8988T (cell line): ENCODE data around the gene CCNE1.
"Not testable (repeated sequence)": the region's sequence is repeated elsewhere in the genome, so short reads cannot be mapped to it uniquely, and the experiment has no call there.

Source experiments
- DNase-seq: peaks from one replicate; pipeline ENCODE4 v3.0.0; 2011

The CCNE1 gene

GRCh38 chr19:29789007-29789406 lies 22.8 kb upstream of the CCNE1 start:
- no peak for DNase-seq

DNA sequence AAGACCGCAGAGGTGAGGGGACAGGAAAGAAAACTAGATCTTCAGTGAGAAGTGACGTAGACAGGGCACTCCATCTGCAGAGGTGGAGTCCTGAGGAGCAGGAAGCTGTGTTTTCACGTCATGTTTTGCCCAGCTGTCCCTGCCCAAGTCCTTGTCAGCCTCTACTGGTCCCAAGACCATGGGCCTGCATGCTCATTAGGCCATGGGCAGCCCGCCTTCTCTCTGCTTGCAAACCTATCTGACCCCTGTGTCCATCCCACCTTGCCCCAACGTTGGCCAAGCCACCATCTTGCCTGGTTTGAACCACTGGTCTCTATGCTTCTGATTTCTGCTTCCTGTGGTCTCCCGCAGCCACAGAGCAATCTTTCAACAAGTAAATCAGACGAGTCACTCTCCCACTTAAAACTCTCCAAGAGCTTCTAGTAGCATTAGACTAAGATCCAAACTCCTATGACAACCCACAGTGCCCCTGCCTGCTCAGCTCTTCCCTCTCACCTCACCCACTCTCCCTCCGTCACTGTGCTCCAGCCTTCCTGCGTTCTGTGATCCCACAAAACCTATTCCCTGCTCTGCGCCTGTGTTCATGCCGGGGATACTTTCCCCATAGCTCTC lies 18.6 kb upstream of the CCNE1 start:
- DNase-seq = no peak

DNA sequence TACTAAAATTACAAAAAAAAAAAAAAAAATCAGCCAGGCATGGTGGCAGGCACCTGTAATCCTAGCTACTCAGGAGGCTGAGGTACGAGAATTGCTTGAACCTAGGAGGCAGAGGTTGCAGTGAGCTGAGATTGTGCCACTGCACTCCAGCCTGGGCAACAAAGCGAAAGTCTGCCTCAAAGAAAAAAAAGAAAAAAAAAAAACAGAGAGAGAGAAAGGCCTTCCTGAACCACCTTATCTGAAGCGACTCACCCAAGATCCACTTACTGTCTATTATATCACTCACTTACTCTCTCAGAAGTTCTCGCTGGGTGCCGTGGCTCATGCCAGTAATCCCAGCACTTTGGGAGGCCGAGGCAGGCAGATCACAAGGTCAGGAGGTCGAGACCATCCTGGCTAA lies 17.3 kb upstream of the CCNE1 start:
- not testable (repeated sequence) for DNase-seq

DNA sequence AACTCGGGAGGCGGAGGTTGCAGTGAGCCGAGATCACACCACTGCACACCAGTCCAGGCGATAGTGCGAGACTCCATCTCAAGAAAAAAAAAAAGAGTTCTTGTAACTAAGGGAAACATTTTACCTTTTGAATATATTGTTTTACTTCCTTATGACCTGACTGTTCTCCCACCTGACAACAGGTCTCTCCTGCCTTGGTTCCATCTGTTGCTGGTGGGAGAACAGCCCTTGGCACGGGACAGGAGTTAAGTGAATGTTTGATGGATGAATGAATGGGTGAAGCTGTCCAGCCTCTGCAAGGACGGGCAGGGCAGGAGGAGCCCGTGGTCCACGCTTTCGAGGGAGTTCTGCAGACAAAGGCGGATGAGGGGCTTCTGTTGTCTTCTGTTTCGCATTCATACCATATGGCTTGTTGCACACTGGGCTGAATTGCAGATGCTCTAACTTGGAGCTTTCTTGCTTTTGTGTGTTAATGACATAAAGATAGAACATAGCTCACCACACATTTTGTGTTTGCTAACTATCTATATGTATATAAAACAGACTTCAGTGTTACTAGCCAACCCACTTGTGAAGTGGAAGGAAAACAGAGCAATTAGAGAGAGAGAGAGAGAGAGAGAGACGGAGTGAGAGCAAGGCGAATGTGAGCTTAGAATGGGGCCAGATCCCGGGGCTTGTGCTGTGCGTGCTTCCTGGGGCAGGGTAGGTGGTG lies 16.2 kb upstream of the CCNE1 start:
- DNase-seq = no peak

GRCh38 chr19:29796173-29796573 lies 15.6 kb upstream of the CCNE1 start:
- DNase-seq = no peak

DNA sequence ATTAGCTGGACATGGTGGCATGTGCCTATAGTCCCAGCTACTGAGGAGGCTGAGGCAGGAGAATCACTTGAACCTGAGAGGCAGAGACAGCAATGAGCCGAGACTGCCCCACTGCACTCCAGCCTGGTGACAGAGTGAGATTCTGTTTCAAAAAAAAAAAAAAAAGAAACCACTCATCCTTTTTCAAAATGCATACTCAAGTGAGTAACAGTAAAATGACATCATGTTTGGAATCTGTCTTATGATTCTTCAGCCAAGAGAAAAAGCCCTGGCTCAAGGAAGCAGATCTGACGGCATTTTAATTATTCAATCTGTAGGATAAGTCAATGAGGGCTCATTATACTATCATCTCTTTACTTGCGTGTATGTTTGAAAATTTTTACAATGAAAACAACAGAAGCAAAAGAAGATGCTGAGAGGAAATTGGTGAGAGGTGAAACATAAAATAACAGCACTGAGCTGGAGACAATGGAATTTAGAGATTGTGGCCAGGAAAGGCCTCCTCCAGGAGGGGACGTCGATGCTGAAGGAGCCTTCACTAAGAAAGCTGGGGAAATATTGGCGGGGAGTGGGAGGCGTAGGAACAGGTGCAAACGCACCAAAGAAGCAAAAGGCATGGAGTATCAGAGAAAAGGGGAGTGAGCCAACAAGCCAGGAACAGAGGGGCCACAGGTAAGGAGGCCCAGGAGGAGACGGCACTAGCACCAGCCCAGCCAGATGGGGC lies 12.9 kb upstream of the CCNE1 start:
- DNase-seq = no peak

DNA sequence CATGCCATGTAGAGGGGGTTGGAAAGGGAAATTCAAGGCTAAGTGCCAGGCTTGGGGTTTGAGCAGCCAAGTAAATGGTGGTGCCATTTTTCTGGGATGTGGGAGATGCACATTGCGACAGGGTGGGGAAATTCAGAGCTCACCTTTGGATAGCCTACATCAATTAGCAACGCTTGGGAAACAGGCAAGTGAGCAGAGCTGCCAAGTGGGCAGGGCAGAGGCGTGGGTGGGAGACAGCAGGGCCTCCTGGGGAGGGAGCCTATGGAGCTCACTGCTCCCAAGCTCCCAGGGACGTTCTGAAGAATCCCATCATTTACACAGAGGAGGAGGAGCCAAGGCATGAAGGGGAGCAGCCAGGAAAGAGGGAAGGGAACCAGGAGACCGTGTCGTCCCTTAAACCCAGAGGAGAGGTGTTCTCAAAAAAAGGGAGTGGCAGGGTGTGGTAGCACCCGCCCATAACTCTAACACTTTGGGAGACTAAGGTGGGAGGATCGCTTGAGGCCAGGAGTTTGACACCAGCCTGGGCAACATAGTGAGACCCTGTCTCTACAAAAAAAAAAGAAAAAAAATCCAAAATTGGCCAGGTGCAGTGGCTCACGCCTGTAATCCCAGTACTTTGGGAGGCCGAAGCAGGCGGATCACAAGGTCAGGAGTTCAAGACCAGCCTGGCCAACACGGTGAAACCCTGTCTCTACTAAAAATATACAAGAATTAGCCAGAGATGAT lies 11.5 kb upstream of the CCNE1 start:
- no peak for DNase-seq

DNA sequence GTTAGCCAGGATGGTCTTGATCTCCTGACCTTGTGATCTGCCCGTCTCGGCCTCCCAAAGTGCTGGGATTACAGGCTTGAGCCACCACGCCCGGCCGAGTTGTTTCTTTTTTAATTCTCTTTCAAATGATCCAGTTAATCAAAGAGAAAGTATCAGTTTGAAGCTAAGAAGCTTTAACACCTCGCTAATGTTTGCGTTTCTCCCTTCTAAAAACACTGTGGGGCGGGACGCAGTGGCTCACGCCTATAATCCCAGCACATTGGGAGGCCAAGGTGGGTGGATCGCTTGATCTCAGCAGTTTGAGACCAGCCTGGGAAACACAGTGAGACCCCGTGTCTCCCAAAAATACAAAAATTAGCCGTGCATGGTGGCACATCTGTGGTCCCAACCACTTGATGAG lies 7.8 kb upstream of the CCNE1 start:
- DNase-seq = not testable (repeated sequence)

DNA sequence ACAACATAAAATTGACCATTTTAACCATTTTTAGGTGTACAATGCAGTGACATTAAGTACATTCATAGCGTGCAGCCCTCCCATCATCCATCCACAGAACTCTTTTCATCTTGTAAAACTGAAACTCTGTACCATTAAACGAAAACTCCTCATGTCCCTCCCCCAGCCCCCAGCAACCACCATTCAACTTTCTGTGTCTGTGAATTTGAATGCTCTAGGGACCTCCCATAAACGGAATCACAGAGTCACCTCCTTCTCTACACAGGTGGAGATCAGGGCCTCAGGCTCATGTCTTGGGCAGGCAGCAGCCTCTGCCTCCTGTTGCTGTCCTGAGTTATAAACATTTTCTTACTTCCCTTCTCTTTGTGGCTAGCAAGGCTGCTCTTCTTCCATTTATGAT lies 7.3 kb upstream of the CCNE1 start:
- DNase-seq = no peak

- no peak for DNase-seq
Measured at GRCh38 chr19:29805031-29805965, 6.5 kb upstream of the CCNE1 start.

DNA sequence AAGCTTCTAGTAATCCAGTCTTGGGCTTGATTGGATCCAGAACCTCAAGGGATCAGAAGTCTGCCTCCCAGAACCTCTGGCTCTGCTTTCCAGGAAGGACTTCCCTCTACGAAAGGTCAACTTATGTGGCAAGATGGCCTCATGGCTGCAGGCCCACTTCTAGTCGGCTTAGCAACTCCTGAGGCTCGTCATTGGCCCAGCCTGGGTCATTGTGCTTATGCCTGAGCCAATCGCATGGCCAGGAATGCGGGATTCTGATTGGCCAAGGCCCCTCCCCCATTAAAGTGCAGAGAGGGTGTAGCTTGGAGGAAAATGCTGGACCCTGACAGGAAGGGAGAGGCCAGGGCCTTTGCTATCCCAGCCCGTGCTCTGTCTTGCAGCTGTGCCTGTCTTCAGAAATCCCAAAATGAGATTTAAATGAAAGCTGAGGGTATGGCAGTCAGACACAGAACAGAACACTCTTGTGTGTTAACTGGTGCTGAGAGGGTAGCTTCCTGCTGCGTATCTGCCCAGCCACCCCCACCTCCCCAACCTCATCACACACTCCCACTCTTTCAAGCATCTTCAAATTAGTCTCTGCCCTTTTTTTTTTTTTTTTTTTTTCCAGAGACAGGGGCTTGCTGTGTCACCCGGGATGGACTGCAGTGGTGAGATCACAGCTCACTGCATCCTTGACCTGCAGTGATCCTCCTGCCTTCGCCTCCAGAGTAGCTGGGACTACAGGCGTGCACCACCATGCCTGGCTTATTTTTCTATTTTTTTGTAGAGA lies 5.5 kb upstream of the CCNE1 start:
- DNase-seq = no peak

GRCh38 chr19:29807178-29807577 lies 4.6 kb upstream of the CCNE1 start:
- DNase-seq = no peak

DNA sequence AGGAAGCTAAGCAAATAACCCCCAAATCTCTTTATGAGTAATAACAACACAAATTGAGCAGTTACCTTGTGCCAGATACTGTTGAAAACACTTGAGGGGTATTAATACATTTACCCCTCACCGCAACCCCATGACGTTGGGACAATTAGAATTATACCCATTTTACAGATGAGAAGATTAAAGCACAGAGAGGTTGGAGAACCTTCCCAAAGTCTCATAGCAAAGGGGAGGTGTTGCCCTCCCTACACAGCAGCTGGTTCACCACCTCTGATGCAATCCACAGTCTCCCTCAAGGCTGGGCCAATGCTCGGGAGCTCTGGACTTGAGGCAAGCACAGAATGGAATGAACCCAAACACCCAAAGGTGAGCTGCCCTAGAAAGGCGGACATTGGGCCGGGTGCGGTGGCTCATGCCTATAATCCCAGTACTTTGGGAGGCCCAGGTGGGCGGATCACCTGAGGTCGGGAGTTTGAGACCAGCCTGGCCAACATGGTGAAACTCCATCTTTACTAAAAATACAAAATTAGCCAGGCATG lies 3.9 kb upstream of the CCNE1 start:
- DNase-seq = no peak

DNA sequence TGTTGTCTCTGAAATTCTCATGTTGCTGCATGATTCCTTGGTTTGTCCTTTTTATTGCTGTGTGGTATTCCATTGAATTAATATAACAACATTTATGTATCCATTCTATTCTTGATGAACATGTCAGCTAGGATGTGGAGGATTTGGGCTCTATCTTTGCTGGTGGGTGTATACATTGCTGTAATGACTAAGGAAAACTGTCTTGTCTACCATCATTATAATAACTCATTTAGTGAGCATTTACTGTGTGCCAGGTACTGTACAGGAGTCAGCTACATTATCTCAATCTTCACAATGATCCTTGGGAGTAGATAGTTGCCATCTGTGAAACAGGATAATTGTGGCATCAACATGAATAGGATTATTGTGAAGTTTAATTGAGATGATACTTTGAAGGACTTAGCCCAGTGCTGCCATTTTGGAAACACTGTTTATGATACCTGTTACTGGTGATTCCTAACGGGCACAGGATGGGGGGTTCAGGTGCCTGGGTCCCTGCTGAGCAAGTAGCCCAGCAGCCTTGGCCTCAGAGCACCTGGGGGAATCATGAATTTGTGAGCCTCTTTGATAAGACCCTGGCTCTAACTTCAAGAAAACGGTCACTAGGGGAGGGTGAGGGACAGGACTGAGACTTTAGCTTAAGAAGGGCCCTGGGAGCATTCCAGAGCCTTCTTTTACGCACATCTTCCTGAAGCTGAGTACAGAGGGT lies 1.8 kb upstream of the CCNE1 start:
- DNase-seq = no peak

DNA sequence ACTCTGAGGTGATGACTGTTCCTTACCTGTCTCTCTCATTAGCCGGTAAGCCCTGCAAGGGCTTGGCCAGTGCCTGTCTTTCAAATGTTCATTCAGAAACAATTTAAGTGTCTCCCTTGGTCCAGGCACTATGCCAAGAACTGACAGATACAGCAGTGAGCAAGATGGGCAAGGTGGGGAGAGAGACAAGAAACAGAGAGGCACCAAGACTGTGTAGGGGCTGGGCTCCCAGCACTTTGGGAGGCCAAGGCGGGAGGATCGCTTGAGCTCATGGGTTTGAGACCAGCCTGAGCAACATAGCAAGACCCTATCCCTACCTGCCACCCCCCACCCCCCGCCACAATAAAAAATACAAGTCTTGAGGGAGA lies 1.3 kb upstream of the CCNE1 start:
- DNase-seq = no peak

DNA sequence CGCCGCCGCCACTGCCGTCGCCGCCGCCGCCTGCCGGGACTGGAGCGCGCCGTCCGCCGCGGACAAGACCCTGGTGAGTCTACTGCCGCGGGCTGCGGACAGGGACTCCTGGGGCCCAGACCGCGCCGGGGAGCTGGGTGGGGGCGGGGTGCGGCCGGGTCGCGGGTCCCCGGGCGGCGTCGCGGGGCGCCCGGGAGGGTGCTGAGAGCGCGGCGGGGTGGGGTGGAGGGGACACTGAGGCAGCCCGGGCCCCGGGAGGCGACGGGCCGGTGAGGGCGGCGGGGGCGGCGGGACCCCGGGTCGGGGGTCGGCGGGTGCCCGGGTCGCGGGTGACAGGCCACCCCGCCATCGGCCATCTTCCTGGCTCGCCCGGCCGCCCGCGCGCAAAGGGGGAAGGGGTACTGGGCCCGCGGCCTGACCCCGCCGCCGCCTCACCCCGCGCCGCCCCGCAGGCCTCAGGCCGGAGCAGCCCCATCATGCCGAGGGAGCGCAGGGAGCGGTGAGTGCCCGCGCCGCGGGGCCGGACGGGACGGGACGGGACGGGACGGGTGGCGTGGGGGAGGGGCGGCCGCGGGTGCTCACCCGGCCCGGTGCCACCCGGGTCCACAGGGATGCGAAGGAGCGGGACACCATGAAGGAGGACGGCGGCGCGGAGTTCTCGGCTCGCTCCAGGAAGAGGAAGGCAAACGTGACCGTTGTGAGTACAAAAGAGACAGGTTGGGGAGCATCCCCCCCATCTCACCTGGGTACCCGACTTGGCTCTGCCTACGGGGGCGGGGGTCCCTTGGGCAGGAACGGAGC lies 489 bp downstream of the CCNE1 start:
- DNase-seq = no peak

DNA sequence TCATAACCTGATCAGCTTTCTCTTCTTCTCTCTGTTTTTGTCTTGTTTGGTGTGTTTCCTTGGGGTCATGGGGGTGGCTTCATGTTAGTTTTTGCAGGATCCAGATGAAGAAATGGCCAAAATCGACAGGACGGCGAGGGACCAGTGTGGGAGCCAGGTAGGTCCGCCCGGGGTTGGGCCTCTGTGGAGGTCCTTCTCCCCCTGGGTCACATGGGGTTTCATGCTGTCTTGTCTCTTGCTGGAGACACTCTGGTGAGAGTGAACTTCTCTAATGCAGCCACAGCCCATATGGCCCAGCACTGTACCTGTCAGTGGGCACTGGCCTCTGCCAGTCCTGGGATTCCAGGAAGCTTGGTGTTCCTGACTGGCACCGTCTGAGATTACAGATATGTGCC lies 1.1 kb downstream of the CCNE1 start:
- DNase-seq = no peak

- no peak for DNase-seq
Measured at GRCh38 chr19:29813642-29814041, 1.9 kb downstream of the CCNE1 start.

DNA sequence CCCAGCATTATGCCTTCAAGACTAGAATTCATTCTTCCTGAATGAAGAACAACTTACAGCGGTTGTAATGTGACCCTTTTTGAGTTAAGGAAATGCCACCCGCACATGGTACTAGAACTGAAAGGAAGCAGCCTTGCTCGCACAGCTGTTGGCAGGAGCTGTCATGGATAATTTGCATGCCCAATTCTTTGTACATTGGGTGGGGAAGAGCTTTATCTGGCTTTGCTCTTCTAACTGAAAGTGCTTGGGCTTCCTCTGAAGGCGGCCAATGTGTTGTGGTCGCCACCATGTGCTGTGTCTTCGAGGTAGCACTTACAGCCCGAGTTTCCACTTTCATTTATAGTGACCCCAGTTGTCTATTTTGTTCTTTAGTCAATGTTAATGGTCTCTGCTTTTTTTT lies 3.4 kb downstream of the CCNE1 start:
- no peak for DNase-seq

- DNase-seq = no peak
Measured at GRCh38 chr19:29817316-29817715, 5.5 kb downstream of the CCNE1 start.
